Heart right ventricle (tissue), 16 donors: ENCODE measurements around the gene RPS6KA4. TPM values are rescaled to one million over a fixed set of nuclear protein-coding genes. Genes with fewer than 3 reads are reported as not detected.

Experiments
- ATAC-seq, 8 donors: fragments of 200-7000 bp; cut with Tn5 transposase; one replicate each; pipeline ENCODE4 v1.9.1; 2020; ENCODE audit warnings: mild to moderate bottlenecking in 8 of 8, moderate library complexity in 8 of 8, moderate number of reproducible peaks in 1 of 8
- DNase-seq, 2 donors: peaks; one replicate each; pipeline ENCODE4 v3.0.0-alpha.2; 2020
- H3K27ac ChIP-seq, 10 donors: fragments of 200-600 bp; sonication (generic) in 2 of 10; one replicate each; pipeline versions ENCODE4 v1.5.0 to v1.8.0; 2020 to 2022; ENCODE audit warnings: mild to moderate bottlenecking in 3 of 10
- H3K27me3 ChIP-seq, 7 donors: fragments of 200-600 bp; one replicate each; pipeline ENCODE4 v1.8.0; 2021 to 2022; ENCODE audit warnings: mild to moderate bottlenecking in 2 of 7
- H3K36me3 ChIP-seq, 9 donors: fragments of 200-600 bp; sonication (generic) in 1 of 9; one replicate each; pipeline versions ENCODE4 v1.5.0 to v1.8.0; 2020 to 2022; ENCODE audit warnings: mild to moderate bottlenecking in 2 of 9
- H3K4me1 ChIP-seq, 9 donors: fragments of 200-600 bp; sonication (generic) in 1 of 9; one replicate each; pipeline versions ENCODE4 v1.5.0 to v1.8.0; 2020 to 2022; ENCODE audit warnings: mild to moderate bottlenecking in 4 of 9
- H3K4me3 ChIP-seq, 10 donors: fragments of 200-600 bp; sonication (generic) in 2 of 10; one replicate each; pipeline versions ENCODE4 v1.5.0 to v1.8.0; 2020 to 2022; ENCODE audit warnings: mild to moderate bottlenecking in 7 of 10, moderate library complexity in 2 of 10
- H3K9me3 ChIP-seq, 11 donors: fragments of 200-600 bp in 10 of 11; sonication (generic) in 2 of 11; one replicate each; pipeline versions ENCODE4 v1.5.0 to v1.8.0; 2013 to 2022; ENCODE audit warnings: mild to moderate bottlenecking in 2 of 11, control low read depth in 1 of 11, moderate library complexity in 1 of 11
- WGBS, 2 donors: extraction: QIAGEN DNeasy Blood & Tissue Kit; methylation state at CpG; one replicate each; pipeline ENCODE4 v1.1.7; 2013; ENCODE audit warnings: inconsistent platforms in 1 of 2; 5-methylcytosine and 5-hydroxymethylcytosine counted together
- intact Hi-C, 10 donors: fragments of 100-400 bp; cut with DNase I; formaldehyde crosslinking; loops; one replicate each; pipeline versions ENCODE4 v1.11.1 to v1.14.2; 2022
- polyA plus RNA-seq, 2 donors: library from polyadenylated mRNA; stranded (reverse); fragments of 200-250 nt; gene quantifications; one replicate each; pipeline ENCODE4 v1.2.3, GENCODE V29; 2013
- total RNA-seq, 10 donors: library from RNA; stranded (reverse); fragmentation: NEBNext Ultra II Directional in 3 of 10; extraction: Animal tissue kit (Norgen Biotek cat#: 25700) in 3 of 10; gene quantifications; one replicate each; pipeline versions ENCODE4 v1.2.1 to v1.2.4, GENCODE V29; 2021 to 2023
- TF ChIP-seq, protein P1 (sequence below), 9 donors: fragments of 200-600 bp; sonication (generic) in 2 of 9; IDR thresholded peaks; one replicate each; pipeline versions ENCODE4 v1.5.0 to v1.8.0; 2021 to 2022; ENCODE audit warnings: antibody characterized with exemption in 9 of 9, mild to moderate bottlenecking in 5 of 9, moderate library complexity in 1 of 9
- donor health status: Arrhythmogenic right ventricular cardiomyopathy.
- donor health status: ischemic (EF 13 %, LVEDD 7.1; RV severe dilation, severe dysfunction).
- donor health status: healthy with polysubstance abuse.
- donor health status: DM: no; HTN: yes; CAD: no.
- donor health status: DM: no; HTN: no; CAD: no.
- donor health status: ischemic (EF 25% LVEDD 6.9; RV normal size, moderate dysfunction).
- donor health status: ischemic (EF 25% LVEDD 5.7; RV mildly dilated, moderate dysfunction).
- donor health status: healthy.
- donor health status: DM: yes; HTN: yes; CAD: no.
- donor health status: Ischemic cardiomyopathy.
- donor health status: ischemic (EF 35%, LVEDD 5.7; RV mildly dilated, moderate dysfunction).
- donor health status: nonischemic (EF 11% LVEDD 7.7; RV severe dilation, severe dysfunction).
- donor health status: DM: yes; HTN: yes; CAD: no.
- donor health status: PGD.
- donor health status: ischemic (EF 29% LVEDD 5.4; RV normal size, mild dysfunction).
- donor health status: nonischemic (EF 23%, LVEDD 6.1; RV moderate dilation, normal function).

Gene RPS6KA4
- total and polyA plus RNA-seq, 12 donors = 10.7 to 21.9 (median 13.3) TPM

DNA sequence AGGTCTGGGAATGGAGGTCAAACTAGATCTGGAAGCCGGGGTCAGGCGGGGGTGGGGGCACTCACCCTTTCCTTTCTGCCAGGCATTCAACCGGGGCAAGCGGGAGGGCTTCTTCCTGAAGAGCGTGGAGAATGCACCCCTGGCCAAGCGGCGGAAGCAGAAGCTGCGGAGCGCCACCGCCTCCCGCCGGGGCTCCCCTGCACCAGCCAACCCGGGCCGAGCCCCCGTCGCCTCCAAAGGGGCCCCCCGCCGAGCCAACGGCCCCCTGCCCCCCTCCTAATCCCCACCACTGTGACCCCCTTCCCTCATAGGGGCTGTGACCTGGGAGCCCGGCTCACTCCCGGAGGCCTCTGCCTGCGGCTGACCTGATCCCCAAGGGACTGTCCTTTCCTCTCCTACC is 12.2 kb downstream of the RPS6KA4 start:
- peak in 1 of 8 donors; percentile 6 for ATAC-seq
- intact Hi-C loops = no loop called here
- Histone ChIP-seq H3K36me3 (peaks cover 0 to 60% (median 31%) of the 10 kb centered on the region in 9 donors), H3K27me3 (no peaks in the 10 kb centered on the region), H3K4me3 (no peak overlapping the region), H3K4me1 (no peaks in the 10 kb centered on the region), H3K27ac (no peak overlapping the region), H3K9me3 (no peaks in the 10 kb centered on the region)
- WGBS, 2 donors = 83% methylated on average over 20 to 22 of the region's 22 CpGs
- no peak for DNase-seq
- TF ChIP-seq, protein P1, sequence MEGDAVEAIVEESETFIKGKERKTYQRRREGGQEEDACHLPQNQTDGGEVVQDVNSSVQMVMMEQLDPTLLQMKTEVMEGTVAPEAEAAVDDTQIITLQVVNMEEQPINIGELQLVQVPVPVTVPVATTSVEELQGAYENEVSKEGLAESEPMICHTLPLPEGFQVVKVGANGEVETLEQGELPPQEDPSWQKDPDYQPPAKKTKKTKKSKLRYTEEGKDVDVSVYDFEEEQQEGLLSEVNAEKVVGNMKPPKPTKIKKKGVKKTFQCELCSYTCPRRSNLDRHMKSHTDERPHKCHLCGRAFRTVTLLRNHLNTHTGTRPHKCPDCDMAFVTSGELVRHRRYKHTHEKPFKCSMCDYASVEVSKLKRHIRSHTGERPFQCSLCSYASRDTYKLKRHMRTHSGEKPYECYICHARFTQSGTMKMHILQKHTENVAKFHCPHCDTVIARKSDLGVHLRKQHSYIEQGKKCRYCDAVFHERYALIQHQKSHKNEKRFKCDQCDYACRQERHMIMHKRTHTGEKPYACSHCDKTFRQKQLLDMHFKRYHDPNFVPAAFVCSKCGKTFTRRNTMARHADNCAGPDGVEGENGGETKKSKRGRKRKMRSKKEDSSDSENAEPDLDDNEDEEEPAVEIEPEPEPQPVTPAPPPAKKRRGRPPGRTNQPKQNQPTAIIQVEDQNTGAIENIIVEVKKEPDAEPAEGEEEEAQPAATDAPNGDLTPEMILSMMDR (IDR thresholded peaks at IDR 0.05) = no peak

DNA sequence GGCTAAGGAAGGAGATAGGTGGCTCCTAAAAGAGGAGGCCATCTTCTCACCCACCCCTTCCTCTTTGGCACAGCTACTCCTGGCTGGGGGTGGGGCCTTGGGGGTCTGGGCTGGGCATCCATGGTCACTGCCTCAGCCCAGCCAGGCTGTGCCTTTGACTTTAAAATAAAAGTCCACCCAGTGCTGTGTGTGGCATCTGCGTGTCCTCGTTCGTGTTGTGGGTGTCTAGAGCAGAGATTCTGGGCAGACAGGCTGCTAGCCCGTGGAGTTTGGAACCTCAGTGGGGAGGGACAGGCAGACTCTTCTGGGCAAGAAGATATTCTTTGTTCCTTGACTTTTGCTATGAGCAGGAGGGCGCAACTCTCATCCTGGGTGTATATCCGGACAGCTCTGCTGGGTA is 13.1 kb downstream of the RPS6KA4 start:
- Histone ChIP-seq H3K27ac (no peak overlapping the region), H3K36me3 (peaks cover 0 to 52% (median 24%) of the 10 kb centered on the region in 9 donors), H3K4me1 (no peaks in the 10 kb centered on the region), H3K9me3 (no peaks in the 10 kb centered on the region), H3K27me3 (no peaks in the 10 kb centered on the region), H3K4me3 (no peak overlapping the region)
- TF ChIP-seq, protein P1 (IDR thresholded peaks at IDR 0.05) = no peak
- no peak for DNase-seq
- 94% methylated on average over 6 of the region's 6 CpGs for WGBS, 2 donors
- no peak for ATAC-seq
- intact Hi-C loops = no loop called here

DNA sequence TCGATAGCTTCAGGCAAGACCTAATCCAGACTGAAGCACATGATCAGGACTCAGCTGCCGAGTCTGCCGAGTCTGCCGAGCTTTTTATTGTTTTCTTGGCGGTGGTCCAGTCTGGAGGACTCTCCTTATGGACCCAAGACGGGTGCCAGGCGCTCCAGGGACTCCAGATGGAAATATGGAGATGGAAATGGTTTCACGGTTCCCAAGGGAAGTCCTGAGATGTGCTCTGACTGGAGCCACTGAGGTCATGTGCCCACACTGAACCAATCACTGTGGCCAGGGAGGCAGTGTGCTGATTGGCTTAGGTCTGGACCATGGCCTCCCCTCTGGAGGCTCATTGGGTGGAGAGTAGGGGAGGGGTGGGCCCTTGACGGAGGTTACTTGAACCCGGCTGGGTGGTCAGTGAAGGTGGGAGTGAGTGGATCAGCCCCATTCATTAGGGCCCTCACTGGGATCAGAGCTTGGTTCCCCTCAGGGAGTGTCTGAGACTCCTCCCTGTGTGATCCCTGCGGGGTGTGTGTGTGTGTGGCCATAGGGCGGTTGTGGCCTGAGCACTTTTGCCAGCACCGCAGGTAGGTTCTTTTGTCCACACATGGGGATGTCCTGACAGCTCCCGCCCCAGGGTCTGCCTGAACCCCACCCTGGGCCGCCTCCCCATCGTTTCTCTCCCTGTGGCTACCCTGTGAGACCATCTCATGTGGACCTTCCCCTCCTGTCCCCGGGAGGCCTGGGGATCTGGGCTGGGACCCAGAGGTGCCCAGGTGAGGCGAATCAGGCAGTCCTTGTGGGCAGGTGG is 14.0 kb downstream of the RPS6KA4 start:
- H3K4me3 ChIP-seq = no peak overlapping the region
- no peak for DNase-seq
- no peaks in the 10 kb centered on the region for H3K27me3 ChIP-seq
- H3K9me3 ChIP-seq = no peaks in the 10 kb centered on the region
- peaks cover 0 to 2% (median 0%) of the 10 kb centered on the region in 9 donors for H3K4me1 ChIP-seq
- TF ChIP-seq, protein P1 (IDR thresholded peaks at IDR 0.05) = no peak
- intact Hi-C loops = no loop called here
- peaks cover 0 to 42% (median 16%) of the 10 kb centered on the region in 9 donors for H3K36me3 ChIP-seq
- no peak overlapping the region for H3K27ac ChIP-seq
- peak in 5 of 8 donors; percentile 10 to 62 (median 45) for ATAC-seq
- 69 to 74% methylated on average over 18 of the region's 18 CpGs for WGBS, 2 donors

DNA sequence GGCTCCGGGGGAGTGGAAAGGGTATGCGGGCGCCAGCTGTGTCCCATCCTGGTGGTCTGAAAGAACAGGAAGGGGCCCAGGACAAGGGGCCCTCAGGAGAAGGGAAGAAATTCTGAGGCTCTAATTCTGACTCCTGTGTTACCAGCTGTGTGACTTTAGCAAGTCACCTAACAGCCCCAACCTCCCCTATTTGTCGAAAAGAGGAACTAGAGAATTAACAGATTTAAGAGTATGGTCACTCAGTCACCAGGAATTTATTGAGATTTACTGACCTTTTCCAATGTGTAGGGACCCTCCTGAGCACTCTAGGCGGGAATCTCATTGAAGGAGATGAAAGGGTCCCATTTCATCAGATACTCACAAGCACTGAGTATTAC is 14.6 kb downstream of the RPS6KA4 start:
- 78 to 83% methylated on average over 5 of the region's 5 CpGs for WGBS, 2 donors
- peaks cover 0 to 7% (median 5%) of the 10 kb centered on the region in 9 donors for H3K4me1 ChIP-seq

More for the DNA sequence above, 14.6 kb downstream of the RPS6KA4 start:
- intact Hi-C loops = no loop called here
- ATAC-seq = no peak
- H3K27me3 ChIP-seq = no peaks in the 10 kb centered on the region
- TF ChIP-seq, protein P1 (IDR thresholded peaks at IDR 0.05) = no peak
- no peak overlapping the region for H3K4me3 ChIP-seq
- no peak overlapping the region for H3K27ac ChIP-seq
- DNase-seq = no peak
- no peaks in the 10 kb centered on the region for H3K9me3 ChIP-seq
- H3K36me3 ChIP-seq = peaks cover 0 to 36% (median 13%) of the 10 kb centered on the region in 9 donors
